Esophagus squamous epithelium (tissue), 4 donors: Measurements from ENCODE around the gene SLC15A4.

Experiments
- CTCF ChIP-seq, 6 experiments: fragments of 450-650 bp in 4 of 6; fragments of 200-600 bp in 2 of 6; sonication (generic) in 2 of 6; IDR thresholded peaks; one replicate each; pipeline ENCODE4 v1.5.1; 2016 to 2019; ENCODE audit warnings: antibody characterized with exemption in 6 of 6, mild to moderate bottlenecking in 4 of 6, moderate library complexity in 4 of 6
- POLR2A ChIP-seq, 4 donors: fragments of 450-650 bp; IDR thresholded peaks; one replicate each; pipeline ENCODE4 v1.6.1; 2017; ENCODE audit warnings: antibody characterized with exemption in 4 of 4, mild to moderate bottlenecking in 4 of 4, moderate library complexity in 3 of 4

GRCh38 chr12:128754275-128754674 lies 69.5 kb downstream of the SLC15A4 start:
- TF ChIP-seq CTCF (IDR thresholded peaks at IDR 0.05) (no peak), POLR2A (IDR thresholded peaks at IDR 0.05) (no peak)
